Motor neuron (in vitro differentiated cells): ENCODE measurements around the gene LKAAEAR1. TPM values are rescaled to one million over a fixed set of nuclear protein-coding genes. Genes with fewer than 3 reads are reported as not detected.

Source experiments
- ATAC-seq, 8 experiments: fragments of 200-7000 bp; cut with Tn5 transposase; replicated peaks in 6 of 8; 2 replicates each; pipeline ENCODE4 v1.8.0; 2021; ENCODE audit warnings: mild to moderate bottlenecking in 8 of 8, moderate library complexity in 8 of 8
- H3K27ac ChIP-seq, 2 donors: fragments of 250-450 bp; sonication (Bioruptor Pico); 2 replicates each; pipeline ENCODE4 v1.9.0; 2021; ENCODE audit warnings: antibody characterized with exemption in 2 of 2, mild to moderate bottlenecking in 2 of 2, moderate library complexity in 1 of 2
- H3K4me1 ChIP-seq, 2 donors: fragments of 250-450 bp; sonication (Bioruptor Pico); replicated peaks in 1 of 2; 2 replicates each; pipeline ENCODE4 v1.6.1; 2021; ENCODE audit warnings: antibody characterized with exemption in 2 of 2, mild to moderate bottlenecking in 2 of 2, moderate library complexity in 1 of 2
- H3K4me3 ChIP-seq, 5 donors: fragments of 250-450 bp; sonication (Bioruptor Pico); 2 replicates each; pipeline ENCODE4 v1.9.0; 2021; ENCODE audit warnings: antibody characterized with exemption in 5 of 5, mild to moderate bottlenecking in 5 of 5, moderate library complexity in 4 of 5
- WGBS, 10 experiments: fragments of 450-650 bp; shearing (Covaris generic); methylation state at CpG; one replicate each; pipeline ENCODE4 v1.0.0; 2022; 5-methylcytosine and 5-hydroxymethylcytosine counted together
- in situ Hi-C, 9 experiments: fragments of 400-800 bp; cut with MboI; loops; one replicate each; pipeline ENCODE4 v1.15.0; 2021; ENCODE audit warnings: low sequenced_read_pairs in 9 of 9, low pct_unique_long_range_greater_than_20kb in 2 of 9; ENCODE audit not compliant: unreplicated experiment in 9 of 9
- total RNA-seq, 8 experiments: library from RNA; unstranded; fragments of 300-600 nt; gene quantifications; 2 replicates each; pipeline versions ENCODE4 v1.2.3 to v1.2.4, GENCODE V29; 2022

LKAAEAR1 gene
- total RNA-seq, 8 experiments from 2014 or later: 0.52 to 0.76 TPM; not detected in 6

- H3K4me3 ChIP-seq: no peak overlapping the region
- no peak overlapping the region for H3K27ac ChIP-seq
- WGBS, 10 experiments: 20 to 80% (median 63%) methylated on average over 1 to 5 of the region's 14 CpGs; no CpG with 5 or more reads in 6 of the 10 experiments
- in situ Hi-C loops: no loop called here
- ATAC-seq: peak in 3 of 8 experiments; percentile 72 to 81 (median 75)
- peaks cover 4 to 6% of the 10 kb centered on the region in 2 donors for H3K4me1 ChIP-seq
Observed at GRCh38 chr20:64044484-64045247, 39.5 kb downstream of the LKAAEAR1 start.

DNA sequence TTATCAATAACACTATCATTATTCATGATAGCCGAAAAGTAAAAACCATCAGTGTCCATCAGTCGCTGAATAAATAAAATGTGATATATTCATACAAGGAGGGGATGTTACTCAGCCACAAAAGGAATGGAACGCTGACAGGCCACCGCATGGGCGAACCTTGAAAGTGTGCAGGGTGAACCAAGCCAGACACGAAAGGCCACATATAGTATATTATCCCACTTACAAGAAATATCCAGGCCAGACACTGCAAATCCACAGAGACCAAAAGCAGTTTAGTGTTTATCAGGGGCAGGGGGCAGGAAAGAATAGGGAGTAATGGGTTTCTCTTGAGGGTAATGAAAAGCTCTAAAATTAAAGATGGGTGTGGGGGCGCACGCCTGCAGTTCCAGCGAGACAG, 40.4 kb downstream of the LKAAEAR1 start:
- in situ Hi-C loops: no loop called here
- H3K4me3 ChIP-seq: no peak overlapping the region
- peaks cover 0 to 6% of the 10 kb centered on the region in 2 donors for H3K4me1 ChIP-seq
- H3K27ac ChIP-seq: no peak overlapping the region
- no peak for ATAC-seq
- WGBS, 10 experiments: 52 to 100% (median 80%) methylated on average over 1 to 7 of the region's 9 CpGs

DNA sequence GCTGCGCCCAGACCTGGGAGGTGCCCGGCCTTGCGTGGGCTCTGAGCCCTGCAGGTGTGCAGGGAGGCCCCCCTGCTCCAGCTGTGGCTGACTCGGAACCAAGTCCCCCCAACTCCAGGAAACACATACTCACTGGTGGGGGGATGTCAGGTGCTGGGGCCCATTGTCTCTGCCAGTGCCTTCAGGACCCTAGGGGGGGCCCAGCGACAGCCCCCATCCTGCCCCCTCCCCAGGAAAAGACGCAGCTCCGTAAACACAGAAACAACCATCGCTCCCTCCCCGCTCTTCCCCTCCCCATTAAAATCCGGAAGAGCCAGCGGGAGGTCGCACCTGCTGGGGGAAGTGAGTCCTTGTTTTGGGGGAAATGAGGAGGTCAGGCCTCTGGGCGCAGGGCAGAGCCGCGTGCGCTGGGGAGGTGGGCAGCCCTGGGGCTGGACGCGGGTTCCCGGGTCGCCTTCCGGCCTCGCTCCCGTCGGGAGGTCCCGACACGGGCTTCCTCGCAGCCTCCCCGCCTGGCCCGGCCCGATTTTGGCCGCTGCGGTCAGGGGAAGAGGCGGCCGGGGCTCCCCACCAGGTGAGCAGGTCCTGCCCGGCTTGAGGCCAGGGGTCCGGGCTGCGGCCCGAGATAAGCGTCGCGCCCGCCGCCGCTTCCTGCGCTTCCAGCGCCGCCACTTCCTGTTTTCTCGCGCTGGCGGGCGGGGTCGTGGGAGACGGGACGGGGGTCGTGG, 42.0 kb downstream of the LKAAEAR1 start:
- WGBS, 10 experiments: 20% methylated on average over 1 of the region's 55 CpGs; no CpG with 5 or more reads in 8 of the 10 experiments
- Histone ChIP-seq H3K4me3 (no peak overlapping the region), H3K4me1 (peaks cover 6 to 8% of the 10 kb centered on the region in 2 donors), H3K27ac (no peak overlapping the region)
- no peak for ATAC-seq
- in situ Hi-C loops: no loop called here

DNA sequence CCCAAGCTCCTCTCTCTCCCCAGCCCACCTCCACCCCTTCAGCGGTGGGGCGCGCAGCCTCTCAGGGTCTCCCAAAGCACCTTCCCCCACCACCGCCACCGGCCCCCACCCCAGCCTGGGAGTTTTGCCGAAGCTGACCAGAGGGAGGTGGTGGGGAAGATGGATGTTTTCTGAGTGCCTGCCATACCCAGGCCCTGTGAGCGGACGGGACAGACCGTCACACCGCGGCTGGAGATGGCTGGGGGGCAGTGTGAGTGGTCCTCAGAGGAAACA, 42.5 kb downstream of the LKAAEAR1 start:
- H3K4me1 ChIP-seq: peaks cover 8 to 14% of the 10 kb centered on the region in 2 donors
- 19 to 30% (median 24%) methylated on average over 2 to 5 of the region's 11 CpGs; no CpG with 5 or more reads in 7 of the 10 experiments for WGBS, 10 experiments
- ATAC-seq: no peak
- H3K4me3 ChIP-seq: no peak overlapping the region
- no peak overlapping the region for H3K27ac ChIP-seq
- in situ Hi-C loops: no loop called here

DNA sequence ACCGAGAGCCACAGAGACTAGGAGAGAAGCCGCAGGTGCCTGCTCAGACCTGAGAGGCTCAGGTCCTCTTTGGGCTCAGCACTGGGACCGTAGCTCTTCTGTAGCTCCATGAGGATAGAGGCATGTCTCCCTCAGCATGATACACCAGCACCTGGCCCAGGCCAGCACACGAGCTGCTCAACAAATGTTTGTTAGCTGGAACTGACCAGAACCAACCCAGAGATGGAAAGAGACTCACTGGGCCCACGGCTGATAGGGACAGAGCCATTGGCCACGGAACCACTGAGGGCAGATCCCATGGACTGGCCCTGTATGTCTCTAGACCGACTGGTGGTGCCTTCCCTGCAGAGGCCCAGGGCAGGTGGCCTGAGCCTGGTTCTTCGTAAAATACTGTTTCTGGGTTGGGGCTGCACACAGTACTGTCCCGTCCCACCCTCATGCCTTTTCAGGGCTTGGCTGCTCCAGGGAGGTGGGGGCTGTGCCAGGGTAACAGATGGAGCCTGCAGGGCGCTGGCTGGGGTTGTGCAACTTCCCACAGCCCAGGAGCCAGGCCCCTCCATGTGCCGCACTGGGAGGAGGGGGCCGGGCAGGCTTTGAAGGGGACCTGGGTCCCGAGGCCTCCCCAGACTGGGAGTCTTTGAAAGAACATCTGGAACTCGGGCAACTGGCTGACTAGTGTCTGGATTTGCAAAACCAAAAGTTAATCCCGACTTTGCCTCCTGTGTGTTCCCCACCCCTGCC, 43.0 kb downstream of the LKAAEAR1 start:
- in situ Hi-C loops: no loop called here
- 14 to 100% (median 49%) methylated on average over 1 to 5 of the region's 15 CpGs; no CpG with 5 or more reads in 4 of the 10 experiments for WGBS, 10 experiments
- no peak overlapping the region for H3K4me3 ChIP-seq
- ATAC-seq: peak in 3 of 8 experiments; percentile 1 to 7 (median 5)
- peaks cover 13 to 19% of the 10 kb centered on the region in 2 donors for H3K4me1 ChIP-seq
- H3K27ac ChIP-seq: no peak overlapping the region

DNA sequence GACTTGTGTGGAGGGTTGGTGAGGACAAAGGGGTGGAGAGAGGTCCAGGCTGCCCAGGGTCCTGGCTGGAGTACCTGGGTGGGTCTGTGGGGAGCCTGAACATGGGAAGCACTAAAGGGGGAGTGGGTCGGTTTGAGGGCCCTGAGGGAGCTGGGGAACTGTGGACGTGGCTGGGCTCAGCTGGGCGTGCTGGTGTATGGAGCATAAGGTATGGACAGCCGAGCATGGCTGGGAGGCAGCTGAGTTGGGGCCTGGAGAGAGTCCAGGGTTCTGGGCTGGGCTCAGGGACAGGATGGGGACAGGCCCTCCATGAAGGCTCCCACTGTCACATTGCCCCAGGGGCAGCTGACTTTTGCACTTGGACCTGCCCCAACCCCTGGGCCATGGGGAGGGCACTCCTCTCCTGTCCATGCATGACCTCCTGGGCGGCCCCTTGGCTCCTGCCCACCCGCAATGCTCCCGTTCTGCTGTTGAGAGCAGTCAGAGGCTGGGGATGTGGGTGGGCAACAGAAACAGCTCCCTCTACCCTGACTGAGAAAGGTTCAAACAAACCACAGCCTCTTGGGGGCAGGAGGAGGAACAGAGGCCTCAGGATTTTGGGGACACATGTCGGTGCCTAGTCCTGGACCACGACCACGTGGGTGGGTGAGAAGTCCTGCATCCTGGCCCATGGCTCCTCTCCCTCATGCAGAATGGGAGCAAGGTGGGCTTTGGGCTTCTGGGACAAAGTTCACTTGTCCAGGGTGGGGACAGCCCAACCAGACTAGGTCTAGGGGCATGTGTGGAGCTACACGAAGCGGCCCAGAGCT, 43.8 kb downstream of the LKAAEAR1 start:
- WGBS, 10 experiments: 67 to 100% (median 84%) methylated on average over 1 to 3 of the region's 12 CpGs; no CpG with 5 or more reads in 6 of the 10 experiments

DNA sequence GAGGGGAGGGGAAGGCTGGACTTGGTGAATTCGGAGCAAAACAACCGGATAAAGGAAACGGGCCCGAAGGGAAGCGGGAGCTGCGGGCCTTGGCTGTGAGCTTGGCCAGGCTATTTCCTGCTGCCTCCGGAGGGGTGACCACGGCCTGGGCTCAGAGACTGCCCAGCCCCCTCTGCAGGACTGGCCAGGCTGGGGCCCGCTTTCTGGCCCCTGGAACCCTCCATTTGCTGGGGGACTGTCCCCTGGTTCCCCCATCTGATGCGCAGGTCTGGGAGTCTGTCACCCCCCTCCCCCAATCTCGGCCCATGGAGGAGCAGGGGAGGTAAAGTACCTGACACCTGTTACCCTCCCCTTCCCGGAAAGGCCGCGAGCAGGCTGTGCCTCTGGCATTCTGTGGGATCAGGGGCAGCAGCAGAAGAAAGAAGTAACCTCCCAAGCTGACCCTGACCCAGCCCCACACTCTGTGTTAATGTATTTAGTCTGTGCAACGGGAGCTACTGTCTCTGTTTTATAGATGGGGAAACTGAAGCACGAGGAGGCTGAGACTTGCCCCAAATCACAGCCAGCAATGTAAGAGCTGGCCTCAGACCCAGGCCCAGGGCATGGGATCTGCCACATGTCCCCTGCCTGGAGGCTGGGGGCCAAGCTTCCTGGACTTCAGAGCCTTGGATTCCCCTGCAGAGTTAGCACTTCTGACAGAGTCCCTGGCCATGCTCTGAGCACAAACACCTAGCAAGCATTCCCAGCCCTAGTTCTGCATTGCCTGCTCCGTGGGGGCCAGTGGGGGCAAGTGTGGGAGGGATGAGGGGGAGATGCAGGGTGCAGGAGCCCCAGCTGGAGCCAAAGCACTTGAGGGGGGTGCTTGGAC, 44.7 kb downstream of the LKAAEAR1 start:
- WGBS, 10 experiments: 0 to 20% methylated on average over 1 to 5 of the region's 17 CpGs; no CpG with 5 or more reads in 8 of the 10 experiments
- H3K4me3 ChIP-seq: peak overlapping the region in 4 of 5 donors; percentile 19 to 35 (median 24)
- H3K27ac ChIP-seq: no peak overlapping the region
- ATAC-seq: peak in 7 of 8 experiments; percentile 2 to 9 (median 3)
- in situ Hi-C loops: no loop called here
- peaks cover 22 to 27% of the 10 kb centered on the region in 2 donors for H3K4me1 ChIP-seq

More for the DNA sequence above, 43.8 kb downstream of the LKAAEAR1 start:
- peaks cover 21 to 26% of the 10 kb centered on the region in 2 donors for H3K4me1 ChIP-seq
- no peak overlapping the region for H3K27ac ChIP-seq
- no peak overlapping the region for H3K4me3 ChIP-seq
- in situ Hi-C loops: no loop called here
- ATAC-seq: no peak

GRCh38 chr20:64038565-64039292, 45.5 kb downstream of the LKAAEAR1 start:
- ATAC-seq: peak; percentile 70 to 84 (median 78)
- 0% methylated on average over 7 of the region's 91 CpGs; no CpG with 5 or more reads in 9 of the 10 experiments for WGBS, 10 experiments
- Histone ChIP-seq H3K4me3 (peak overlapping the region; percentile 14 to 35 (median 22)), H3K27ac (peak overlapping the region in 1 of 2 donors; percentile 0), H3K4me1 (peaks cover 22 to 27% of the 10 kb centered on the region in 2 donors)
- in situ Hi-C loops: no loop called here

GRCh38 chr20:64038224-64038564, 46.0 kb downstream of the LKAAEAR1 start:
- ATAC-seq: peak in 7 of 8 experiments; percentile 2 to 25 (median 20)
- Histone ChIP-seq H3K4me1 (peaks cover 22 to 27% of the 10 kb centered on the region in 2 donors), H3K4me3 (peak overlapping the region in 4 of 5 donors; percentile 19 to 35 (median 24)), H3K27ac (peak overlapping the region in 1 of 2 donors; percentile 0)
- in situ Hi-C loops: no loop called here
- no CpG with 5 or more reads among the region's 30 CpGs for WGBS, 10 experiments

DNA sequence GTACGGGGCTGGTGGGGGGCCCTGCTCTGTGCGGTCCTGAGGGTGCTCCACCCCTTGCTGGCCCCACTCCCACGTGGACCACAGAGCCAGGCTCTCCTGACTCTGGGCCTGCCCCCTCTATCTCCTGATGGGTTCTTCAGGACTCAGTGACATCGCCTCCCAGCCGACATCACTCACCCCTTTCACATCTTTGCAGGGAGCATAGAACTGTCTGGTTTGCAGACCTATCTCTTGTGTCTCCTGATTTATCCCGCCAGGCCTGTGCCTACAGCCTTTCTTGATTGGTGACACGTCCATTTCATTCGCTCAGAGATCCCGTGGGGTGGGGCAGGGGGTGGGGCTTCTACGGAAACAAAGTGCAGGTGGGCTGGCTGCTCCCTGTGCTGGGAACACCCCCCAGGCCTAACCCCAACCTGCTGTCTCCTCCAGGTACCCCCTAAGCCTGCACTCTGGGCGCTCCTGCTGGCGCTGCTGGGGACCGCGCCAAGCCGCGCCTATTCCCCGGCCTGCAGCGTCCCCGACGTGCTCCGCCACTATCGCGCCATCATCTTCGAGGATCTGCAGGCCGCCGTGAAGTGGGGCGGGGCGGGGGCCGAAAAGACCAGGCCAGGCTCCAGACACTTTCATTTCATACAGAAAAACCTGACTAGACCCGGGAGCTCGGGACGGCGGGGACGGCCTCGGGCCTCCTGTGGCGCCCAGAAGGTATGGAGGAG, 46.5 kb downstream of the LKAAEAR1 start:
- H3K4me1 ChIP-seq: peaks cover 22 to 27% of the 10 kb centered on the region in 2 donors
- in situ Hi-C loops: no loop called here
- peak overlapping the region in 1 of 2 donors; percentile 0 for H3K27ac ChIP-seq
- peak overlapping the region in 3 of 5 donors; percentile 19 to 35 (median 26) for H3K4me3 ChIP-seq
- WGBS, 10 experiments: 30% methylated on average over 8 of the region's 36 CpGs; no CpG with 5 or more reads in 9 of the 10 experiments
- ATAC-seq: peak in 5 of 8 experiments; percentile 2 to 28 (median 13)

GRCh38 chr20:64037199-64037497, 47.0 kb downstream of the LKAAEAR1 start:
- Histone ChIP-seq H3K4me1 (peaks cover 22 to 24% of the 10 kb centered on the region in 2 donors), H3K4me3 (no peak overlapping the region), H3K27ac (no peak overlapping the region)
- no CpG with 5 or more reads among the region's 3 CpGs for WGBS, 10 experiments
- ATAC-seq: no peak
- in situ Hi-C loops: no loop called here
